Endodermal cell (in vitro differentiated cells): ENCODE measurements around the gene PCDHB9. TPM values are rescaled to one million over a fixed set of nuclear protein-coding genes. Genes with fewer than 3 reads are reported as not detected.
"Not testable (repeated sequence)": the region's sequence is repeated elsewhere in the genome, so short reads cannot be mapped to it uniquely, and the experiment has no call there.

ENCODE experiments used
- DNase-seq: peaks from one replicate; pipeline ENCODE4 v3.0.0-alpha.2; 2017
- H3K27ac ChIP-seq: 2 replicates; pipeline ENCODE4 v1.5.1; 2013; ENCODE audit warnings: mild to moderate bottlenecking, low read depth, low read length, moderate library complexity
- H3K27me3 ChIP-seq: 2 replicates; pipeline ENCODE4 v1.6.1; 2013; ENCODE audit warnings: mild to moderate bottlenecking, low read length, moderate library complexity; ENCODE audit not compliant: insufficient read depth, control insufficient read depth, poor library complexity, severe bottlenecking
- H3K36me3 ChIP-seq: 2 replicates; pipeline ENCODE4 v1.7.0; 2013; ENCODE audit warnings: mild to moderate bottlenecking, low read length, moderate library complexity; ENCODE audit not compliant: control insufficient read depth, insufficient read depth
- H3K4me1 ChIP-seq: one replicate; pipeline ENCODE4 v1.7.0; 2013; ENCODE audit warnings: low read length; ENCODE audit not compliant: control insufficient read depth, insufficient read depth
- H3K4me3 ChIP-seq: 2 replicates; pipeline ENCODE4 v1.5.1; 2013; ENCODE audit warnings: mild to moderate bottlenecking, low read length, moderate library complexity
- H3K9ac ChIP-seq: 2 replicates; pipeline ENCODE4 v1.6.1; 2013; ENCODE audit warnings: mild to moderate bottlenecking, low read length, moderate library complexity; ENCODE audit not compliant: poor library complexity, severe bottlenecking; ENCODE audit errors: extremely low read depth
- H3K9me3 ChIP-seq: 2 replicates; pipeline ENCODE4 v1.6.1; 2013; ENCODE audit warnings: mild to moderate bottlenecking, low read length, moderate library complexity; ENCODE audit not compliant: control insufficient read depth
- H3K27ac Mint-ChIP-seq: 2 replicates; pipeline ENCODE4 v1.8.0; 2020; ENCODE audit warnings: mixed read lengths
- H3K27me3 Mint-ChIP-seq: 2 replicates; pipeline ENCODE4 v1.8.0; 2021; ENCODE audit warnings: mild to moderate bottlenecking, mixed read lengths; ENCODE audit not compliant: insufficient read depth
- H3K36me3 Mint-ChIP-seq: 2 replicates; pipeline ENCODE4 v1.8.0; 2020; ENCODE audit warnings: low read depth, mixed read lengths
- H3K4me1 Mint-ChIP-seq: 2 replicates; pipeline ENCODE4 v1.8.0; 2020; ENCODE audit warnings: mixed read lengths
- H3K4me3 Mint-ChIP-seq: 2 replicates; pipeline ENCODE4 v1.8.0; 2020; ENCODE audit warnings: mild to moderate bottlenecking, moderate library complexity, mixed read lengths
- H3K9me3 Mint-ChIP-seq: 2 replicates; pipeline ENCODE4 v1.8.0; 2020; ENCODE audit warnings: mild to moderate bottlenecking, mixed read lengths
- WGBS, 2 experiments: methylation state at CpG; one replicate each; pipeline versions ENCODE4 v1.1.5 to v1.1.7; 2013; ENCODE audit warnings: missing lambda C conversion rate in 2 of 2, mixed read lengths in 1 of 2; ENCODE audit not compliant: insufficient coverage in 1 of 2, insufficient read length in 1 of 2; 5-methylcytosine and 5-hydroxymethylcytosine counted together
- total RNA-seq, 2 donors: library from RNA; stranded (reverse); fragmentation: NEBNext Ultra II Directional in 1 of 2; extraction: Animal tissue kit (Norgen Biotek cat#: 25700) in 1 of 2; gene quantifications; 2 replicates in 1 of 2; 3 replicates in 1 of 2; pipeline ENCODE4 v1.2.1, GENCODE V29; 2021
- TF ChIP-seq, protein P1 (sequence below): fragments of 200-600 bp; sonication (generic); conservative IDR thresholded peaks from 2 replicates; pipeline ENCODE4 v1.5.0; 2021; ENCODE audit warnings: antibody characterized with exemption, mild to moderate bottlenecking

Gene PCDHB9
- total RNA-seq, 2 donors from 2014 or later: 3.2 to 5.1 TPM

DNA sequence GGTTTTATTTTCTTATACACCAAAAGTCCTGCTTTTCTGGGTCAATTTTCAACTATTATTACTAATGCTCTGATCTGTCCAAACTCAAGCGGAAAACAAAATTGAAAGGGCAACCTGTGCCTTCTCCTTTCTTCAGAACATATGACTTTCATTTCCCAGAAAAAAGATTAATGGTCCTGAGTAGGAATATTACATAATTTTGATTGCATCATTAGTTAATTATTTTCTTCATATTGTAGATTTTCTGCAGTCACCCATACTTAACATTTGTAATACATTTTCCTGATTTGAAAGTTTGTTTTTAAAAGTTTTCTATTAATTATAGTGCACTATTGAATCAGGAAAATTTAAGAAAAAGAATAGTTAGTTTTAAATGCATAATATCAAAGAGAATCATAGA, 11.0 kb upstream of the PCDHB9 start:
- WGBS, 2 experiments: 80% methylated on average over 1 of the region's 1 CpG; no CpG with 5 or more reads in 1 of the 2 experiments
- no peaks in the 10 kb centered on the region for H3K4me1 Mint-ChIP-seq
- H3K36me3 Mint-ChIP-seq: peaks cover 3% of the 10 kb centered on the region
- no peak overlapping the region for H3K4me3 ChIP-seq
- peaks cover 29% of the 10 kb centered on the region for H3K9me3 Mint-ChIP-seq
- no peaks in the 10 kb centered on the region for H3K27me3 Mint-ChIP-seq
- H3K4me3 Mint-ChIP-seq: no peak overlapping the region
- H3K27ac Mint-ChIP-seq: no peak overlapping the region
- no peaks in the 10 kb centered on the region for H3K27me3 ChIP-seq
- no peaks in the 10 kb centered on the region for H3K36me3 ChIP-seq
- no peak for DNase-seq
- peaks cover 13% of the 10 kb centered on the region for H3K9me3 ChIP-seq
- no peak overlapping the region for H3K9ac ChIP-seq
- H3K27ac ChIP-seq: no peak overlapping the region
- TF ChIP-seq, protein P1, sequence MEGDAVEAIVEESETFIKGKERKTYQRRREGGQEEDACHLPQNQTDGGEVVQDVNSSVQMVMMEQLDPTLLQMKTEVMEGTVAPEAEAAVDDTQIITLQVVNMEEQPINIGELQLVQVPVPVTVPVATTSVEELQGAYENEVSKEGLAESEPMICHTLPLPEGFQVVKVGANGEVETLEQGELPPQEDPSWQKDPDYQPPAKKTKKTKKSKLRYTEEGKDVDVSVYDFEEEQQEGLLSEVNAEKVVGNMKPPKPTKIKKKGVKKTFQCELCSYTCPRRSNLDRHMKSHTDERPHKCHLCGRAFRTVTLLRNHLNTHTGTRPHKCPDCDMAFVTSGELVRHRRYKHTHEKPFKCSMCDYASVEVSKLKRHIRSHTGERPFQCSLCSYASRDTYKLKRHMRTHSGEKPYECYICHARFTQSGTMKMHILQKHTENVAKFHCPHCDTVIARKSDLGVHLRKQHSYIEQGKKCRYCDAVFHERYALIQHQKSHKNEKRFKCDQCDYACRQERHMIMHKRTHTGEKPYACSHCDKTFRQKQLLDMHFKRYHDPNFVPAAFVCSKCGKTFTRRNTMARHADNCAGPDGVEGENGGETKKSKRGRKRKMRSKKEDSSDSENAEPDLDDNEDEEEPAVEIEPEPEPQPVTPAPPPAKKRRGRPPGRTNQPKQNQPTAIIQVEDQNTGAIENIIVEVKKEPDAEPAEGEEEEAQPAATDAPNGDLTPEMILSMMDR: no peak
- H3K4me1 ChIP-seq: no peaks in the 10 kb centered on the region

DNA sequence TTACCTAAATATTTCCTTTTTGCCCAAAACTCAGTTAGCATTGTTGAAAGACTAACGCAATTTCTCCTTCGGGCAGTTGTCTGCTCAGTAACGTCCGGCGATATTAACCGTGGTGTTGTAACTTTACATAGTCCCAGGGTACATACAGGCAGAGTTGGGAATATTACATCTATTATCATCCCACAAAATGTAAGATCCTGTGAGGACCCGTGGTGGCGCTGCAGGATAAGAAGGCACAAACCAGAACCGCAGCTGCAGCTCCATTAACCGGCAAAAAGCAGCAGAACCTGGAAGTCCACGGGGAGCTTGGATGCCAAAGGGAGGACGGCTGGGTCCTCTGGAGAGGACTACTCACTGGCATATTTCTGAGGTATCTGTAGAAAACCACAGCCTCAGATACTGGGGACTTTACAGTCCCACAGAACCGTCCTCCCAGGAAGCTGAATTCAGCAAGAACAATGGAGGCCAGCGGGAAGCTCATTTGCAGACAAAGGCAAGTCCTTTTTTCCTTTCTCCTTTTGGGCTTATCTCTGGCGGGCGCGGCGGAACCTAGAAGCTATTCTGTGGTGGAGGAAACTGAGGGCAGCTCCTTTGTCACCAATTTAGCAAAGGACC, 9.3 kb upstream of the PCDHB9 start, which contains the start of gene PCDHB8:
TSS of gene PCDHB8 (plus strand) at position 214 of the 615 bp plus-strand sequence. CDS start at position 459, 245 bp downstream.
- H3K27ac ChIP-seq, H3K4me3 ChIP-seq, H3K27ac Mint-ChIP-seq, H3K27me3 ChIP-seq, H3K36me3 Mint-ChIP-seq, H3K9ac ChIP-seq, H3K27me3 Mint-ChIP-seq, H3K36me3 ChIP-seq, H3K4me3 Mint-ChIP-seq, H3K4me1 Mint-ChIP-seq, DNase-seq, H3K4me1 ChIP-seq: not testable (repeated sequence)
- whole genome bisulfite sequencing, 2 experiments: 76 to 82% methylated on average over 4 to 12 of the region's 18 CpGs
- peaks cover 13% of the 10 kb centered on the region for H3K9me3 ChIP-seq
- TF ChIP-seq, protein P1: peak; percentile 60
- H3K9me3 Mint-ChIP-seq: peaks cover 26% of the 10 kb centered on the region

DNA sequence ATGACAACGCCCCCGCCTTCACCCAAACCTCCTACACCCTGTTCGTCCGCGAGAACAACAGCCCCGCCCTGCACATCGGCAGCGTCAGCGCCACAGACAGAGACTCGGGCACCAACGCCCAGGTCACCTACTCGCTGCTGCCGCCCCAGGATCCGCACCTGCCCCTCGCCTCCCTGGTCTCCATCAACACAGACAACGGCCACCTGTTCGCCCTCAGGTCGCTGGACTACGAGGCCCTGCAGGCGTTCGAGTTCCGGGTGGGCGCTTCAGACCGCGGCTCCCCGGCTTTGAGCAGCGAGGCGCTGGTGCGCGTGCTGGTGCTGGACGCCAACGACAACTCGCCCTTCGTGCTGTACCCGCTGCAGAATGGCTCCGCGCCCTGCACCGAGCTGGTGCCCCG, 7.6 kb upstream of the PCDHB9 start:
- not testable (repeated sequence) for H3K4me3 ChIP-seq, DNase-seq, H3K4me1 ChIP-seq, H3K36me3 ChIP-seq, H3K27me3 ChIP-seq, H3K27ac Mint-ChIP-seq, H3K4me3 Mint-ChIP-seq, H3K27me3 Mint-ChIP-seq, H3K9ac ChIP-seq, H3K27ac ChIP-seq, H3K4me1 Mint-ChIP-seq
- Mint-ChIP-seq H3K9me3 (peaks cover 21% of the 10 kb centered on the region), H3K36me3 (peaks cover 13% of the 10 kb centered on the region)
- H3K9me3 ChIP-seq: peaks cover 13% of the 10 kb centered on the region
- 95 to 100% methylated on average over 7 to 25 of the region's 39 CpGs for WGBS, 2 experiments

DNA sequence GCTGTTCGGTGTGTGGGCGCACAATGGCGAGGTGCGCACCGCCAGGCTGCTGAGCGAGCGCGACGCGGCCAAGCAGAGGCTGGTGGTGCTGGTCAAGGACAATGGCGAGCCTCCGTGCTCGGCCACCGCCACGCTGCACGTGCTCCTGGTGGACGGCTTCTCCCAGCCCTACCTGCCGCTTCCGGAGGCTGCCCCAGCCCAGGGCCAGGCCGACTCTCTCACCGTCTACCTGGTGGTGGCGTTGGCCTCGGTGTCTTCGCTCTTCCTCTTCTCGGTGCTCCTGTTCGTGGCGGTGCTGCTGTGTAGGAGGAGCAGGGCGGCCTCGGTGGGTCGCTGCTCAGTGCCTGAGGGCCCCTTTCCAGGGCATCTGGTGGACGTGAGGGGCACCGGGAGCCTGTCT, 7.1 kb upstream of the PCDHB9 start:
- not testable (repeated sequence) for H3K4me3 ChIP-seq, H3K4me3 Mint-ChIP-seq, H3K36me3 ChIP-seq, H3K9ac ChIP-seq, H3K4me1 Mint-ChIP-seq, H3K27ac Mint-ChIP-seq, H3K27me3 ChIP-seq, H3K27me3 Mint-ChIP-seq, DNase-seq, H3K27ac ChIP-seq, H3K4me1 ChIP-seq
- Mint-ChIP-seq H3K9me3 (peaks cover 24% of the 10 kb centered on the region), H3K36me3 (peaks cover 18% of the 10 kb centered on the region)
- peaks cover 13% of the 10 kb centered on the region for H3K9me3 ChIP-seq
- 89 to 97% methylated on average over 15 to 31 of the region's 32 CpGs for WGBS, 2 experiments
